HG03354 (cell line): ENCODE data around the gene DES.

Experiments used
- ATAC-seq: cut with Tn5 transposase; IDR thresholded peaks from one replicate; pipeline ENCODE4 v1.9.1; 2021; ENCODE audit warnings: mild to moderate bottlenecking; ENCODE audit not compliant: unreplicated experiment, poor library complexity, severe bottlenecking

The DES gene

GRCh38 chr2:219435701-219436100 is 17.5 kb downstream of the DES start:
- ATAC-seq = no peak

GRCh38 chr2:219436491-219436890 is 18.3 kb downstream of the DES start:
- no peak for ATAC-seq

- no peak for ATAC-seq
Measured at GRCh38 chr2:219437141-219437540, 19.0 kb downstream of the DES start.

- no peak for ATAC-seq
Measured at GRCh38 chr2:219437690-219438206, 19.6 kb downstream of the DES start.

- ATAC-seq = no peak
Measured at GRCh38 chr2:219438453-219438852, 20.3 kb downstream of the DES start.

- ATAC-seq = no peak
Measured at GRCh38 chr2:219439506-219439905, 21.3 kb downstream of the DES start.

GRCh38 chr2:219440388-219441256 is 22.4 kb downstream of the DES start:
- no peak for ATAC-seq

- no peak for ATAC-seq
Measured at GRCh38 chr2:219441451-219442255, 23.5 kb downstream of the DES start.

GRCh38 chr2:219442256-219443015 is 24.3 kb downstream of the DES start:
- ATAC-seq = no peak

- no peak for ATAC-seq
Measured at GRCh38 chr2:219443016-219443696, 25.0 kb downstream of the DES start.

- no peak for ATAC-seq
Measured at GRCh38 chr2:219443697-219444023, 25.5 kb downstream of the DES start.

GRCh38 chr2:219444566-219445091 is 26.5 kb downstream of the DES start:
- no peak for ATAC-seq

- ATAC-seq = no peak
Measured at GRCh38 chr2:219445220-219445640, 27.1 kb downstream of the DES start.

- ATAC-seq = no peak
Measured at GRCh38 chr2:219446101-219446504, 27.9 kb downstream of the DES start.

- no peak for ATAC-seq
Measured at GRCh38 chr2:219446689-219447088, 28.5 kb downstream of the DES start.

GRCh38 chr2:219447242-219448098 is 29.3 kb downstream of the DES start:
- ATAC-seq = no peak

- ATAC-seq = no peak
Measured at GRCh38 chr2:219448099-219448775, 30.1 kb downstream of the DES start.

- ATAC-seq = no peak
Measured at GRCh38 chr2:219448776-219449341, 30.7 kb downstream of the DES start.
